ENCODE measurements around the gene SYT2. TPM values are rescaled to one million over a fixed set of nuclear protein-coding genes. Genes with fewer than 3 reads are reported as not detected.
"Not testable (repeated sequence)": the region's sequence is repeated elsewhere in the genome, so short reads cannot be mapped to it uniquely, and the experiment has no call there.

The SYT2 gene
- polyA plus RNA-seq, 1 of the 3 experiments (the other 2 are of a cell fraction): 0.03 TPM

DNA sequence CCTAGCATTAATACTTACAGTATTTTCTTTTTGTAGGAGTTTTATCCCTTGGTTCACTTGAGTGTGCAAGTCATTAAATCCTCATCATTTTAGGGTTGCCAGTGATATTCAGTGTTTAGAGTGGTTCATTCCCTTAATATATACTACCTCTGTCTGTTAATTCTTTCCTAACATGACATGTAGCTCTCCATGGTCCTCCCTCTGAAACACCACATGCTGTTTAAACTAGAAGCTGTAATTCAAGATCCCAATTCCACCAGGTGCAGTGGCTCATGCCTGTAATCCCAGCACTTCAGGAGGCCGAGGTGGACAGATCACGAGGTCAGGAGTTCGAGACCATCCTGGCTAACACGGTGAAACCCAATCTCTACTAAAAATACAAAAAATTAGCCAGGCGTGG, 127.9 kb downstream of the SYT2 start:
- 98% methylated on average over 5 of the region's 5 CpGs for WGBS (ENCODE audit: low lambda C conversion rate)
- Histone ChIP-seq H3K4me1 (ENCODE audit: control insufficient read depth in 1 of 2, insufficient read depth in 2 of 2, low read depth in 1 of 2, low read length in 1 of 2) (peaks cover 56 to 58% of the 10 kb centered on the region in 2 experiments), H3F3A (replicated peaks; ENCODE audit: insufficient read depth) (peaks cover 14% of the 10 kb centered on the region), H3K36me3 (replicated peaks in 1 of 2; ENCODE audit: control insufficient read depth in 1 of 2, insufficient read depth in 2 of 2, low read length in 1 of 2) (peaks cover 0 to 14% of the 10 kb centered on the region in 2 experiments)
- H3K9me3 ChIP-seq; H3K27me3 ChIP-seq (ENCODE audit: insufficient read depth); H2AFZ ChIP-seq (ENCODE audit: low read depth); DNase-seq; H3K9me2 ChIP-seq; H3K79me2 ChIP-seq (ENCODE audit: insufficient read depth); H4K20me1 ChIP-seq (ENCODE audit: insufficient read depth); H3K9ac ChIP-seq; H3K4me3 ChIP-seq (ENCODE audit: low read depth in 2 of 2, low read length in 1 of 2); POLR2A ChIA-PET; H3K4me2 ChIP-seq; H3K27ac ChIP-seq (ENCODE audit: low read depth in 2 of 2, low read length in 1 of 2): not testable (repeated sequence)
- CTCF ChIA-PET: interaction anchor here (1.3 to 1.4 kb wide), 2 partner anchors 12 to 18 kb away, joined by 4 read pairs; no protein-coding TSS in a partner anchor
- TF ChIP-seq, protein P1, sequence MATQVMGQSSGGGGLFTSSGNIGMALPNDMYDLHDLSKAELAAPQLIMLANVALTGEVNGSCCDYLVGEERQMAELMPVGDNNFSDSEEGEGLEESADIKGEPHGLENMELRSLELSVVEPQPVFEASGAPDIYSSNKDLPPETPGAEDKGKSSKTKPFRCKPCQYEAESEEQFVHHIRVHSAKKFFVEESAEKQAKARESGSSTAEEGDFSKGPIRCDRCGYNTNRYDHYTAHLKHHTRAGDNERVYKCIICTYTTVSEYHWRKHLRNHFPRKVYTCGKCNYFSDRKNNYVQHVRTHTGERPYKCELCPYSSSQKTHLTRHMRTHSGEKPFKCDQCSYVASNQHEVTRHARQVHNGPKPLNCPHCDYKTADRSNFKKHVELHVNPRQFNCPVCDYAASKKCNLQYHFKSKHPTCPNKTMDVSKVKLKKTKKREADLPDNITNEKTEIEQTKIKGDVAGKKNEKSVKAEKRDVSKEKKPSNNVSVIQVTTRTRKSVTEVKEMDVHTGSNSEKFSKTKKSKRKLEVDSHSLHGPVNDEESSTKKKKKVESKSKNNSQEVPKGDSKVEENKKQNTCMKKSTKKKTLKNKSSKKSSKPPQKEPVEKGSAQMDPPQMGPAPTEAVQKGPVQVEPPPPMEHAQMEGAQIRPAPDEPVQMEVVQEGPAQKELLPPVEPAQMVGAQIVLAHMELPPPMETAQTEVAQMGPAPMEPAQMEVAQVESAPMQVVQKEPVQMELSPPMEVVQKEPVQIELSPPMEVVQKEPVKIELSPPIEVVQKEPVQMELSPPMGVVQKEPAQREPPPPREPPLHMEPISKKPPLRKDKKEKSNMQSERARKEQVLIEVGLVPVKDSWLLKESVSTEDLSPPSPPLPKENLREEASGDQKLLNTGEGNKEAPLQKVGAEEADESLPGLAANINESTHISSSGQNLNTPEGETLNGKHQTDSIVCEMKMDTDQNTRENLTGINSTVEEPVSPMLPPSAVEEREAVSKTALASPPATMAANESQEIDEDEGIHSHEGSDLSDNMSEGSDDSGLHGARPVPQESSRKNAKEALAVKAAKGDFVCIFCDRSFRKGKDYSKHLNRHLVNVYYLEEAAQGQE (IDR thresholded peaks at IDR 0.05; ENCODE audit: low read depth, low read length): peak; percentile 71; the same call in 1 of the 2 replicates

DNA sequence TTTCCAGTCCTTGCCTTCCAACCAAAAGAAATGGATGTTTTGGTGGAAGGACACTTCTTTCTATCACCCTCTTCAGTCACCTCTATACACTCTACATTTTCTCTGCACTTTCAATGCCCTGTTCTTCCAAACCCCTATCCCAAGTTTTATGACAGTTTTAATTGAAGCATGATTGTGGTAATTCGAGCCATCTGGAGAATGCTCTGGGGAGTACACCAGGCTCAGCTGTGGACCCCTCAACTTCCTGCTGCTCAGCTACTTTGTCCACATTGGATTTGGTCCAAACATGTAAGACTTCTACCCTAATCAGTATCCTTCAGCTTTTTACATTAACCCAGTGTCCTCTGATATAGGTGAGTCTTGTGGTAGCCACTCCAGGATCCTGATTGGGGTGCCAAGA, 129.6 kb downstream of the SYT2 start:
- no peak overlapping the region for H3K9ac ChIP-seq
- no peak for DNase-seq

DNA sequence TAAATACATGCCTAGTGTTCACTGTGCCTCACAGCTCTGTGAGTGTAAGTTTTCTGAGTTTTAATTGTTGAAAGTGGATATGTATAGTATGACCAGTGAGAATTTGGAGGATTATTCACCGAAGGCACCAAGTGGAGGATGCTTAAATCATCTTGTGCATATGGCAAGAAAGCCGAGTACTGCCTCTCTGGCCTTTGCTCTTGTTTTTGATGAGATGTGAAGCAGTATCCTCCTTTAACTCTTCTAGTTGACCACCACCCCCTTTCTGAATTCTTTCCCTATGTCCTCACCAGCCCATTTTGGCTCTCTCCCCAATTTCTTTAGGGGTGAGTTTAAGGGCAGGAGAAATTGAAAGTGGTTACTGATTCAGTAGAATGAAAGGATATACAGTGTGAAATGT, 130.4 kb downstream of the SYT2 start:
- H2AFZ ChIP-seq (ENCODE audit: low read depth): no peak overlapping the region
- H3K9me3 ChIP-seq: no peaks in the 10 kb centered on the region
- H3K4me3 ChIP-seq (ENCODE audit: low read depth in 2 of 2, low read length in 1 of 2): no peak overlapping the region
- ChIA-PET POLR2A (no interaction called here), CTCF (interaction anchor here (1.4 to 6.5 kb wide), 2 partner anchors 18 to 20 kb away, joined by 3 to 48 read pairs; no protein-coding TSS in a partner anchor)
- no peaks in the 10 kb centered on the region for H3K27me3 ChIP-seq (ENCODE audit: insufficient read depth)
- peaks cover 26% of the 10 kb centered on the region for H3F3A ChIP-seq (replicated peaks; ENCODE audit: insufficient read depth)
- H3K36me3 ChIP-seq (replicated peaks in 1 of 2; ENCODE audit: control insufficient read depth in 1 of 2, insufficient read depth in 2 of 2, low read length in 1 of 2): peaks cover 0 to 18% of the 10 kb centered on the region in 2 experiments
- peak overlapping the region; percentile 34 for H3K9ac ChIP-seq
- no peaks in the 10 kb centered on the region for H3K79me2 ChIP-seq (ENCODE audit: insufficient read depth)
- H3K9me2 ChIP-seq: no peaks in the 10 kb centered on the region
- H3K4me1 ChIP-seq (ENCODE audit: control insufficient read depth in 1 of 2, insufficient read depth in 2 of 2, low read depth in 1 of 2, low read length in 1 of 2): peaks cover 52 to 62% of the 10 kb centered on the region in 2 experiments
- DNase-seq: no peak
- peak overlapping the region; percentile 67 for H3K4me2 ChIP-seq
- whole genome bisulfite sequencing (ENCODE audit: low lambda C conversion rate): 22% methylated on average over 2 of the region's 2 CpGs
- H3K27ac ChIP-seq (ENCODE audit: low read depth in 2 of 2, low read length in 1 of 2): peak overlapping the region; percentile 83 to 96
- H4K20me1 ChIP-seq (ENCODE audit: insufficient read depth): no peaks in the 10 kb centered on the region
- TF ChIP-seq RFX5 (IDR thresholded peaks at IDR 0.05; ENCODE audit: low read length) (no peak), ELF1 (IDR thresholded peaks at IDR 0.05) (no peak), GATA2 (CRISPR knock-in tag; IDR thresholded peaks at IDR 0.05) (no peak), POLR2AphosphoS5 (IDR thresholded peaks at IDR 0.05; ENCODE audit: low read depth, low read length) (no peak; the same call in 1 of the 2 replicates), MXI1 (IDR thresholded peaks at IDR 0.05; ENCODE audit: low read depth, low read length) (no peak), SMC3 (IDR thresholded peaks at IDR 0.05; ENCODE audit: low read depth, low read length) (no peak), FOXJ3 (CRISPR knock-in tag; IDR thresholded peaks at IDR 0.05) (no peak), FOSL2 (IDR thresholded peaks at IDR 0.05; ENCODE audit: borderline replicate concordance, low read depth) (peak; percentile 12; the same call in 1 of the 2 replicates), RXRA (IDR thresholded peaks at IDR 0.05; ENCODE audit: borderline replicate concordance, low read depth) (peak; percentile 93)
- TF ChIP-seq, protein P2, sequence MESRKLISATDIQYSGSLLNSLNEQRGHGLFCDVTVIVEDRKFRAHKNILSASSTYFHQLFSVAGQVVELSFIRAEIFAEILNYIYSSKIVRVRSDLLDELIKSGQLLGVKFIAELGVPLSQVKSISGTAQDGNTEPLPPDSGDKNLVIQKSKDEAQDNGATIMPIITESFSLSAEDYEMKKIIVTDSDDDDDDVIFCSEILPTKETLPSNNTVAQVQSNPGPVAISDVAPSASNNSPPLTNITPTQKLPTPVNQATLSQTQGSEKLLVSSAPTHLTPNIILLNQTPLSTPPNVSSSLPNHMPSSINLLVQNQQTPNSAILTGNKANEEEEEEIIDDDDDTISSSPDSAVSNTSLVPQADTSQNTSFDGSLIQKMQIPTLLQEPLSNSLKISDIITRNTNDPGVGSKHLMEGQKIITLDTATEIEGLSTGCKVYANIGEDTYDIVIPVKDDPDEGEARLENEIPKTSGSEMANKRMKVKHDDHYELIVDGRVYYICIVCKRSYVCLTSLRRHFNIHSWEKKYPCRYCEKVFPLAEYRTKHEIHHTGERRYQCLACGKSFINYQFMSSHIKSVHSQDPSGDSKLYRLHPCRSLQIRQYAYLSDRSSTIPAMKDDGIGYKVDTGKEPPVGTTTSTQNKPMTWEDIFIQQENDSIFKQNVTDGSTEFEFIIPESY (IDR thresholded peaks at IDR 0.05; ENCODE audit: borderline replicate concordance, low read depth): no peak

More for the DNA sequence above, 129.6 kb downstream of the SYT2 start:
- WGBS (ENCODE audit: low lambda C conversion rate): 37% methylated on average over 1 of the region's 1 CpG
- H3K27ac ChIP-seq (ENCODE audit: low read depth in 2 of 2, low read length in 1 of 2): peak overlapping the region; percentile 83 to 96
- H2AFZ ChIP-seq (ENCODE audit: low read depth): no peak overlapping the region
- TF ChIP-seq TCF12 (IDR thresholded peaks at IDR 0.05): peak; percentile 30; the same call in 1 of the 2 replicates
- TF ChIP-seq, protein P3, sequence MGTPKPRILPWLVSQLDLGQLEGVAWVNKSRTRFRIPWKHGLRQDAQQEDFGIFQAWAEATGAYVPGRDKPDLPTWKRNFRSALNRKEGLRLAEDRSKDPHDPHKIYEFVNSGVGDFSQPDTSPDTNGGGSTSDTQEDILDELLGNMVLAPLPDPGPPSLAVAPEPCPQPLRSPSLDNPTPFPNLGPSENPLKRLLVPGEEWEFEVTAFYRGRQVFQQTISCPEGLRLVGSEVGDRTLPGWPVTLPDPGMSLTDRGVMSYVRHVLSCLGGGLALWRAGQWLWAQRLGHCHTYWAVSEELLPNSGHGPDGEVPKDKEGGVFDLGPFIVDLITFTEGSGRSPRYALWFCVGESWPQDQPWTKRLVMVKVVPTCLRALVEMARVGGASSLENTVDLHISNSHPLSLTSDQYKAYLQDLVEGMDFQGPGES (IDR thresholded peaks at IDR 0.05; ENCODE audit: low read depth, low read length): no peak
- TF ChIP-seq TEAD4 (IDR thresholded peaks at IDR 0.05; ENCODE audit: borderline replicate concordance, insufficient read depth): no peak
- TF ChIP-seq NFIC (IDR thresholded peaks at IDR 0.05; ENCODE audit: borderline replicate concordance): peak; percentile 25; the same call in 1 of the 2 replicates
- no peak overlapping the region for H3K4me3 ChIP-seq (ENCODE audit: low read depth in 2 of 2, low read length in 1 of 2)
- no peaks in the 10 kb centered on the region for H3K9me2 ChIP-seq
- H4K20me1 ChIP-seq (ENCODE audit: insufficient read depth): no peaks in the 10 kb centered on the region
- H3K4me1 ChIP-seq (ENCODE audit: control insufficient read depth in 1 of 2, insufficient read depth in 2 of 2, low read depth in 1 of 2, low read length in 1 of 2): peaks cover 58 to 59% of the 10 kb centered on the region in 2 experiments
- peaks cover 0 to 14% of the 10 kb centered on the region in 2 experiments for H3K36me3 ChIP-seq (replicated peaks in 1 of 2; ENCODE audit: control insufficient read depth in 1 of 2, insufficient read depth in 2 of 2, low read length in 1 of 2)
- H3K9me3 ChIP-seq: no peaks in the 10 kb centered on the region
- H3K27me3 ChIP-seq (ENCODE audit: insufficient read depth): no peaks in the 10 kb centered on the region
- peaks cover 26% of the 10 kb centered on the region for H3F3A ChIP-seq (replicated peaks; ENCODE audit: insufficient read depth)
- H3K4me2 ChIP-seq: peak overlapping the region; percentile 67
- CTCF ChIA-PET: interaction anchor here (0.9 to 1.6 kb wide), 3 partner anchors 9 to 32 kb away, joined by 3 to 4 read pairs (median 3); no protein-coding TSS in a partner anchor
- POLR2A ChIA-PET: no interaction called here
- H3K79me2 ChIP-seq (ENCODE audit: insufficient read depth): no peaks in the 10 kb centered on the region

Measured in SK-N-SH (cell line).